BE2C (cell line): ENCODE measurements around the gene AUTS2.

Experiments used
- DNase-seq: peaks from one replicate; pipeline ENCODE4 v3.0.0-alpha.2; 2020
- H3K27me3 ChIP-seq: fragments of 250-450 bp; sonication (Bioruptor Pico); 2 replicates; pipeline ENCODE4 v1.5.1; 2020; ENCODE audit warnings: mild to moderate bottlenecking
- H3K36me3 ChIP-seq: fragments of 250-450 bp; sonication (Bioruptor Pico); 2 replicates; pipeline ENCODE4 v1.5.1; 2020; ENCODE audit warnings: mild to moderate bottlenecking
- H3K4me1 ChIP-seq: fragments of 250-450 bp; sonication (Bioruptor Pico); 2 replicates; pipeline ENCODE4 v1.5.1; 2020
- H3K4me3 ChIP-seq: 2 replicates; pipeline ENCODE4 v1.5.1; 2011; ENCODE audit warnings: low read depth, low read length
- H3K9me3 ChIP-seq: fragments of 250-450 bp; sonication (Bioruptor Pico); 2 replicates; pipeline ENCODE4 v1.5.1; 2020
- TF ChIP-seq, protein P1 (sequence below): IDR thresholded peaks from 2 replicates; pipeline ENCODE4 v1.5.1; 2012; ENCODE audit warnings: mild to moderate bottlenecking, low read depth, low read length

The AUTS2 gene

GRCh38 chr7:70446448-70447143, 848.3 kb downstream of the AUTS2 start:
- Histone ChIP-seq H3K4me3 (no peak overlapping the region), H3K4me1 (no peaks in the 10 kb centered on the region), H3K36me3 (no peaks in the 10 kb centered on the region), H3K9me3 (no peaks in the 10 kb centered on the region), H3K27me3 (no peaks in the 10 kb centered on the region)
- DNase-seq, result no peak
- TF ChIP-seq, protein P1, sequence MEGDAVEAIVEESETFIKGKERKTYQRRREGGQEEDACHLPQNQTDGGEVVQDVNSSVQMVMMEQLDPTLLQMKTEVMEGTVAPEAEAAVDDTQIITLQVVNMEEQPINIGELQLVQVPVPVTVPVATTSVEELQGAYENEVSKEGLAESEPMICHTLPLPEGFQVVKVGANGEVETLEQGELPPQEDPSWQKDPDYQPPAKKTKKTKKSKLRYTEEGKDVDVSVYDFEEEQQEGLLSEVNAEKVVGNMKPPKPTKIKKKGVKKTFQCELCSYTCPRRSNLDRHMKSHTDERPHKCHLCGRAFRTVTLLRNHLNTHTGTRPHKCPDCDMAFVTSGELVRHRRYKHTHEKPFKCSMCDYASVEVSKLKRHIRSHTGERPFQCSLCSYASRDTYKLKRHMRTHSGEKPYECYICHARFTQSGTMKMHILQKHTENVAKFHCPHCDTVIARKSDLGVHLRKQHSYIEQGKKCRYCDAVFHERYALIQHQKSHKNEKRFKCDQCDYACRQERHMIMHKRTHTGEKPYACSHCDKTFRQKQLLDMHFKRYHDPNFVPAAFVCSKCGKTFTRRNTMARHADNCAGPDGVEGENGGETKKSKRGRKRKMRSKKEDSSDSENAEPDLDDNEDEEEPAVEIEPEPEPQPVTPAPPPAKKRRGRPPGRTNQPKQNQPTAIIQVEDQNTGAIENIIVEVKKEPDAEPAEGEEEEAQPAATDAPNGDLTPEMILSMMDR, result no peak

GRCh38 chr7:70448312-70448906, 850.1 kb downstream of the AUTS2 start:
- Histone ChIP-seq H3K27me3 (no peaks in the 10 kb centered on the region), H3K4me1 (no peaks in the 10 kb centered on the region), H3K36me3 (no peaks in the 10 kb centered on the region), H3K4me3 (no peak overlapping the region), H3K9me3 (no peaks in the 10 kb centered on the region)
- DNase-seq, result no peak
- TF ChIP-seq, protein P1, result no peak

DNA sequence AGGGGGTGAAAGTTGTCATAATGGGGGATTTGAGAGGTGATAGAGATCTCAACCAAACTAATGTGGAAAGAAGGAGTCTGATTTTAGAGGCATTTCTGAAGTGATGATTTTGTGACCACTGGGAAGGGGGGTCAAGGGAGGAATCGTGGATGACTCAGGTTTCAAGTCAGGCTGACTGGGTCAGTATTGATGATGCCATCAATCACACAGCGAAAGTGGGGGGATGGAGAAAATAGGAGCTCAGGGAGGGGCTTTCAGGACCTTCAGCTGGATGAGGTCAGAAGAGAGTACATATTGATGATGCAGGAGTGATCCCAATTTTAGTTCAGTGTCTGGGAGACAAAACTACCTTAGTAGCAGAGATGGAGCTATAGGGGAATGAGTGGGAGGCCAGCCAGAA, 852.5 kb downstream of the AUTS2 start:
- no peaks in the 10 kb centered on the region for H3K4me1 ChIP-seq

DNA sequence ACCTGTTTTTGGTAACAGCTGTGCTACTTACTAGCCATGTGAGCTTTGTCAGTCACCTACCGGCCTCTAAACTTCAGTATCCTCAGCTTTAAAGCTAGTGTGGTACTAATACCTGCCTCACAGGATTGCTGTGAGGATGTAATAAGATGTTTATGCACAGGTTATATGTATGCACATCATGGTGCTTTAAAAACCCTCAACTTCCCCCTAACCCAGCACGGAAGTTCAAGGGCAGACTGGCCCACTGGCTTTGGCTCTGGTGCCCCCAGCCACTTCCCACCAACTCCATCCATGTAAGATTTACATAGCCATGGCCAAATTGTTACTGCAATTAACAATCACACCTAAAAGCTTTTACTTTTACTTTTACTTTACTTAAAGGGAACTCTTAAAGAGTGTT, 857.6 kb downstream of the AUTS2 start:
- no peaks in the 10 kb centered on the region for H3K9me3 ChIP-seq
- H3K4me1 ChIP-seq, result peaks cover 4% of the 10 kb centered on the region; the same call in 1 of the 2 replicates
- DNase-seq, result no peak
- TF ChIP-seq, protein P1, result no peak
- H3K27me3 ChIP-seq, result no peaks in the 10 kb centered on the region
- H3K36me3 ChIP-seq, result no peaks in the 10 kb centered on the region
- no peak overlapping the region for H3K4me3 ChIP-seq

More for the DNA sequence above, 852.5 kb downstream of the AUTS2 start:
- DNase-seq, result no peak
- TF ChIP-seq, protein P1, result no peak
- H3K4me3 ChIP-seq, result no peak overlapping the region
- no peaks in the 10 kb centered on the region for H3K36me3 ChIP-seq
- H3K9me3 ChIP-seq, result no peaks in the 10 kb centered on the region
- no peaks in the 10 kb centered on the region for H3K27me3 ChIP-seq

- no peak overlapping the region for H3K4me3 ChIP-seq
Measured at GRCh38 chr7:70456719-70457118, 858.4 kb downstream of the AUTS2 start.

More at GRCh38 chr7:70456719-70457118, 858.4 kb downstream of the AUTS2 start:
- no peak for DNase-seq
- H3K9me3 ChIP-seq, result no peaks in the 10 kb centered on the region
- H3K36me3 ChIP-seq, result no peaks in the 10 kb centered on the region
- no peaks in the 10 kb centered on the region for H3K27me3 ChIP-seq
- TF ChIP-seq, protein P1, result no peak
- H3K4me1 ChIP-seq, result peaks cover 4% of the 10 kb centered on the region; the same call in 1 of the 2 replicates
